ENCODE measurements around the gene CYP4F22.

CYP4F22 gene

DNA sequence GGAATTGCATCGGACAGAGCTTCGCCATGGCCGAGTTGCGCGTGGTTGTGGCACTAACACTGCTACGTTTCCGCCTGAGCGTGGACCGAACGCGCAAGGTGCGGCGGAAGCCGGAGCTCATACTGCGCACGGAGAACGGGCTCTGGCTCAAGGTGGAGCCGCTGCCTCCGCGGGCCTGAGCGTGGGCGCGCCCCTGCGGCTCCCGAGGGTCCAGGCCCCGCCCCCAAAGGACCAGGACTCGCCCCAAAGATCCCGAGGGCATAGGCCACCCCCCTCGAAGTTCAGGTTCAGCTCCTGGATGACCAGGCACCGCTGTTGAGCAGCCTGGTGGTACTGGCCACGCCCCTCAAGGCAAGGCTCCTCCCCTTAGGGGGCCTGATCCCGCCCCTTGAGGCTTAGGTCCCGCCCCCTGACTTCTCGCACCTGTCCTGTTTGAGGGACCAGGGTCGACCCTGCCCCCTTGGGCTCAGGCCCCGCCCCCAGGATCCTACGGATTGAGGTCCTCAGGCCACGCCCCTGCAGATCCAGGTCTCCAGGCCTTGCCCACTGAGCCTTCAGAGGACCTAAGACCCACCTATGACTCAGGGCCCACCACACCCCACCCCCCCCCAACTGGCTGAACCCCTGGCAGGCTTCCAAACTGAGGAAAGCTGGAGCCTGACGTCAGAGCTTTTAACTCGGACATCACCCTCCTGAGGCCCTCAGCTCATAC, 43.1 kb downstream of the CYP4F22 start:
- TF ChIP-seq, protein P1, sequence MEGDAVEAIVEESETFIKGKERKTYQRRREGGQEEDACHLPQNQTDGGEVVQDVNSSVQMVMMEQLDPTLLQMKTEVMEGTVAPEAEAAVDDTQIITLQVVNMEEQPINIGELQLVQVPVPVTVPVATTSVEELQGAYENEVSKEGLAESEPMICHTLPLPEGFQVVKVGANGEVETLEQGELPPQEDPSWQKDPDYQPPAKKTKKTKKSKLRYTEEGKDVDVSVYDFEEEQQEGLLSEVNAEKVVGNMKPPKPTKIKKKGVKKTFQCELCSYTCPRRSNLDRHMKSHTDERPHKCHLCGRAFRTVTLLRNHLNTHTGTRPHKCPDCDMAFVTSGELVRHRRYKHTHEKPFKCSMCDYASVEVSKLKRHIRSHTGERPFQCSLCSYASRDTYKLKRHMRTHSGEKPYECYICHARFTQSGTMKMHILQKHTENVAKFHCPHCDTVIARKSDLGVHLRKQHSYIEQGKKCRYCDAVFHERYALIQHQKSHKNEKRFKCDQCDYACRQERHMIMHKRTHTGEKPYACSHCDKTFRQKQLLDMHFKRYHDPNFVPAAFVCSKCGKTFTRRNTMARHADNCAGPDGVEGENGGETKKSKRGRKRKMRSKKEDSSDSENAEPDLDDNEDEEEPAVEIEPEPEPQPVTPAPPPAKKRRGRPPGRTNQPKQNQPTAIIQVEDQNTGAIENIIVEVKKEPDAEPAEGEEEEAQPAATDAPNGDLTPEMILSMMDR (IDR thresholded peaks at IDR 0.05; ENCODE audit: low read depth, low read length, missing control alignments) = no peak
- no peak overlapping the region for H3K4me3 ChIP-seq (replicated peaks; ENCODE audit: low read depth, low read length)
- no peak for DNase-seq (ENCODE audit: extremely low read depth, low read depth)

DNA sequence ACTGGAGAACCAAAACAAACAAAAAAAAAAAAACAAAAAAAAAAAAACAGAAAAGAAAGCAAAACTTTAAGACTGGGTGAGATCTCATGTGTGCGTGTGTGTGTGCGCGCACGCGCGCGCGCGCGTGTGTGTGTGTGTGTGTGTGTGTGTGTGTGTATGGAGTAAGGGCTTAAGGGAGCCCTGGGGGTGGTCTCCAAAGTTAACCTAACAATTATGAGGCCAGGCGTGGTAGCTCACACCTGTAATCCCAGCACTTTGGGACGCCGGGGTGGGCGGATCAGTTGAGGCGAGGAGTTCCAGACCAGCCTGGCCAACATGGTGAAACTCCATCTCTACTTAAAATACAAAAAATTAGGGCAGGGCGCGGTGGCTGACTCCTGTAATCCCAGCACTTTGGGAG, 46.7 kb downstream of the CYP4F22 start:
- TF ChIP-seq, protein P1 (IDR thresholded peaks at IDR 0.05; ENCODE audit: low read depth, low read length, missing control alignments) = no peak
- no peak for DNase-seq (ENCODE audit: extremely low read depth, low read depth)
- H3K4me3 ChIP-seq (replicated peaks; ENCODE audit: low read depth, low read length) = no peak overlapping the region

DNA sequence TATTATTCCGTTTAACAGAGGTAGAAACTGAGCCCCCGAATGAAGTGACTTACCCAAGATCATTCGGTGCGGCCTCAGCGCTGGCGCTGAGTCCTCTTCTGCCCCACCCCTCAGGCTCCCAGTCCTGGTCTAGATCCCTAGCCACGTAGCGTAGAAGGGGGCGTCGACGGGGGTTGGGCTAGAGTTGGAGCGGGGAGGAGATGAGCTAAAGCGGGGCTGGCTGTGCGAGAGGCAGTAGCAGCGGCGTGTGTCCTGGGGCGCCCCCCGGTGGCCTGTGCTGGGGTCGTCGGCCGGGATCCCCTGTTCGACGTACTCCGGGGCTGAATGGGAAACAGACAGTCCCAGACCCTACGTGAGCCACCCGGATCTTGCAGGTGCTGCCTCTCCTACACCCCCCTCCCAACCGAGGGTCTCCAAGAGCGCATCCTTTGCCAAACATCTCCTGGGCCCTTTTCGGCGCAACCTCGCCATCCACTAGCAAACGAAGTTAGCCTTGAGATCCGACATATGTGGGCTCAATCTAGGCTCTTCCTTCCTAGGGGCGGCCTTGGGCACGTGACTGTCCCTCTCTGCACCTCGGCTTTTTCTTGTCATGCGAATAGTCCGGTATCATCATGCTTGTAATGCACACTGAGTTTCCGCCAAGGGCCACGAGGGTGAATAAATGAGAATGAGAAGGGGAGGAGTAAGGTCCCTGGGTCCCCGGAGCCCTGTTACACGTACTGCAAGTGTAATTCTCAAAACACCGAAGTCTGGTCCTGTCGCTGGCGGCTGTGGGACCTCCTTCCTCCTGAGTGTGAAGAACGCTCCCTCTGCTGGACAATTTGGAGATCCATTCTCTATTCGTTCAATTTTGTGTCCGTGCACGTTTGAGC, 47.7 kb downstream of the CYP4F22 start:
- TF ChIP-seq, protein P1 (IDR thresholded peaks at IDR 0.05; ENCODE audit: low read depth, low read length, missing control alignments) = peak; percentile 77
- H3K4me3 ChIP-seq (replicated peaks; ENCODE audit: low read depth, low read length) = no peak overlapping the region
- DNase-seq (ENCODE audit: extremely low read depth, low read depth) = peak; percentile 66

DNA sequence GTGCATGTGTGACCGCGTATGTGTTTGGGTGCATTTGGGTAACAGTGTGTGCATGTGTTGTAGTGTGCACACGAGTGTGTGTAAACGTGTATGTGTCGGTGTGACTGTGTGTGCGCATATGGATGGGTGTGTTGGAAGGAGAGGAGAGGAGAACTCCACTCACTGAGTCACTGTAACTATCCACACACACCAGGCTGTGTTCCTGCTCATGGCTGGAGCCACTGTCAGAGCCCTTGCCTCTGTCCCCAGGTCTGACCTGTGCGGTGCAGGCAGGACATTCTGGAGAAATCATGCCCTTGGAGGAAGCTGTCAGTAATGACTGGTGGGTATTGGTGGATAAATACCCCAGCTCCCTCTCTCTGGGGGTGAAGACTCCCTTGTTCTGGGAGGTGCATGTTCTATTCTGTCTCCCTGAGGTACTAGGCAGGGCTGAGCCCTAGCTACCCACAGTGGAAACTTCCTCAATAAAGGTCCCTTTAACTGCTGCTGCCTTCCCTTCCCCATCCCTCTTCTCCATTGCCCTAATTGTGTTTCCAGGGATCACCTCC, 48.4 kb downstream of the CYP4F22 start:
- DNase-seq (ENCODE audit: extremely low read depth, low read depth) = no peak
- TF ChIP-seq, protein P1 (IDR thresholded peaks at IDR 0.05; ENCODE audit: low read depth, low read length, missing control alignments) = no peak
- no peak overlapping the region for H3K4me3 ChIP-seq (replicated peaks; ENCODE audit: low read depth, low read length)

DNA sequence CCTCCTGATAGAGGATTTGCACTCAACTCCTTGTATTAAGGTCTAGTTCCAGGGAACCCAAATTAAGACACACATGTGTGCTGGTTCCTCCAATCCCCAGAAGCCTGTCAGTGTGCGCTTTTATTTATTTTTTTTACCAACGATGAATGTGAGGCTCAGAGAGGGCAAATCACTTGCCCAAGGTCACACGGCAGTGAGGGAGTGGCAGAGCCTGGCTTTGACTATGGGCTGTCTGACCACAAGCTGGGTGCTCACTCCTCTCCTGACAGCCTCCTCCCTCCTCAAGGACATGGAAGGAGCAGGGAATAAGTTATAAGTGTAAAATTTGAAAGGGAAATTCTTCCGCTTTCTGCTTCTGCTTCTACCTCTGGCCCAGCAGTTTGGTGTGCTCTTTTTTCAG, 48.9 kb downstream of the CYP4F22 start:
- no peak overlapping the region for H3K4me3 ChIP-seq (replicated peaks; ENCODE audit: low read depth, low read length)
- no peak for DNase-seq (ENCODE audit: extremely low read depth, low read depth)
- TF ChIP-seq, protein P1 (IDR thresholded peaks at IDR 0.05; ENCODE audit: low read depth, low read length, missing control alignments) = no peak

DNA sequence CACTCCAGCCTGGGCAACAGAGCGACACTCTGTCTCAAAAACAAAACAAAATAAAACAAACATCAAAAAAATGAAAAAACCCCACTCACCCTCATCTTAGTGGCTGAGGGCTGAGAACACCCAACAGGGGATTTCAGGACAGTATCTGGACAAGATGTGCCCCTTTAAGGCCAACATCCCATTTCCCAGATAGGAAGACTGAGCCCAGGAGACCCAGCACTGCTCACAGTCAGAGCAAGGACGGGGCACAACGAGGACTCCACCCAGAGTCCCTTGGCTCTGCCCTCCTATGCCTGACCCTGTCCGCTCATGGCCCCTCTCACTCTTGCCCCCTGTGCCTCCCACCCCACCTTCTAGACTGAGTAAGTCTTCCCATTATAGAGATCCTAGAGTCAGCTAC, 53.8 kb downstream of the CYP4F22 start:
- TF ChIP-seq, protein P1 (IDR thresholded peaks at IDR 0.05; ENCODE audit: low read depth, low read length, missing control alignments) = no peak
- no peak overlapping the region for H3K4me3 ChIP-seq (replicated peaks; ENCODE audit: low read depth, low read length)
- no peak for DNase-seq (ENCODE audit: extremely low read depth, low read depth)

Measured in HFF-Myc (cell line).